Mucosa of descending colon (tissue), 3 donors: ENCODE measurements around the gene CARD10. TPM values are rescaled to one million over a fixed set of nuclear protein-coding genes. Genes with fewer than 3 reads are reported as not detected.

Source experiments
- ATAC-seq: fragments of 200-7000 bp; cut with Tn5 transposase; one replicate; pipeline ENCODE4 v1.9.1; 2020; ENCODE audit warnings: mild to moderate bottlenecking, moderate library complexity
- DNase-seq, 3 donors: peaks; one replicate each; pipeline ENCODE4 v3.0.0-alpha.2; 2020
- H3K36me3 ChIP-seq: fragments of 200-600 bp; one replicate; pipeline ENCODE4 v1.8.0; 2021; ENCODE audit warnings: low read depth, mild to moderate bottlenecking
- H3K4me1 ChIP-seq: fragments of 200-600 bp; one replicate; pipeline ENCODE4 v1.8.0; 2021; ENCODE audit warnings: low read depth, mild to moderate bottlenecking
- H3K4me3 ChIP-seq: fragments of 200-600 bp; one replicate; pipeline ENCODE4 v1.8.0; 2021; ENCODE audit warnings: mild to moderate bottlenecking
- H3K9me3 ChIP-seq: fragments of 200-600 bp; one replicate; pipeline ENCODE4 v1.8.0; 2021; ENCODE audit warnings: mild to moderate bottlenecking
- intact Hi-C, 2 donors: fragments of 100-400 bp; cut with DNase I in 1 of 2; cut with micrococcal nuclease in 1 of 2; formaldehyde crosslinking; loops; one replicate each; pipeline versions ENCODE4 v1.11.0 to v1.11.1; 2022; cut with DNase I, micrococcal nuclease
- total RNA-seq, 3 donors: library from RNA; stranded (reverse); fragmentation: NEBNext Ultra II Directional in 2 of 3; extraction: Animal tissue kit (Norgen Biotek cat#: 25700) in 2 of 3; gene quantifications; one replicate each; pipeline versions ENCODE4 v1.2.1 to v1.2.4, GENCODE V29; 2021 to 2023
- TF ChIP-seq, protein P1 (sequence below): fragments of 200-600 bp; IDR thresholded peaks from one replicate; pipeline ENCODE4 v1.8.0; 2022; ENCODE audit warnings: antibody characterized with exemption, mild to moderate bottlenecking
- donor health status: DM: no; HTN: no; CAD: no; lungs with moderate emphysema.
- donor health status: DM: no; HTN: no; CAD: no.
- donor health status: DM: no; HTN: yes; CAD: no.

Gene CARD10
- total RNA-seq, 3 donors from 2014 or later = 43.3 to 74.1 (median 60.5) TPM

GRCh38 chr22:37501610-37502341, 17.4 kb downstream of the CARD10 start:
- TF ChIP-seq, protein P1, sequence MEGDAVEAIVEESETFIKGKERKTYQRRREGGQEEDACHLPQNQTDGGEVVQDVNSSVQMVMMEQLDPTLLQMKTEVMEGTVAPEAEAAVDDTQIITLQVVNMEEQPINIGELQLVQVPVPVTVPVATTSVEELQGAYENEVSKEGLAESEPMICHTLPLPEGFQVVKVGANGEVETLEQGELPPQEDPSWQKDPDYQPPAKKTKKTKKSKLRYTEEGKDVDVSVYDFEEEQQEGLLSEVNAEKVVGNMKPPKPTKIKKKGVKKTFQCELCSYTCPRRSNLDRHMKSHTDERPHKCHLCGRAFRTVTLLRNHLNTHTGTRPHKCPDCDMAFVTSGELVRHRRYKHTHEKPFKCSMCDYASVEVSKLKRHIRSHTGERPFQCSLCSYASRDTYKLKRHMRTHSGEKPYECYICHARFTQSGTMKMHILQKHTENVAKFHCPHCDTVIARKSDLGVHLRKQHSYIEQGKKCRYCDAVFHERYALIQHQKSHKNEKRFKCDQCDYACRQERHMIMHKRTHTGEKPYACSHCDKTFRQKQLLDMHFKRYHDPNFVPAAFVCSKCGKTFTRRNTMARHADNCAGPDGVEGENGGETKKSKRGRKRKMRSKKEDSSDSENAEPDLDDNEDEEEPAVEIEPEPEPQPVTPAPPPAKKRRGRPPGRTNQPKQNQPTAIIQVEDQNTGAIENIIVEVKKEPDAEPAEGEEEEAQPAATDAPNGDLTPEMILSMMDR = no peak
- no peak overlapping the region for H3K4me3 ChIP-seq
- H3K9me3 ChIP-seq = no peaks in the 10 kb centered on the region
- ATAC-seq (peak; percentile 83), DNase-seq (peak; percentile 89 to 96 (median 90))
- intact Hi-C loops = no loop called here
- no peaks in the 10 kb centered on the region for H3K36me3 ChIP-seq
- H3K4me1 ChIP-seq = peaks cover 59% of the 10 kb centered on the region

DNA sequence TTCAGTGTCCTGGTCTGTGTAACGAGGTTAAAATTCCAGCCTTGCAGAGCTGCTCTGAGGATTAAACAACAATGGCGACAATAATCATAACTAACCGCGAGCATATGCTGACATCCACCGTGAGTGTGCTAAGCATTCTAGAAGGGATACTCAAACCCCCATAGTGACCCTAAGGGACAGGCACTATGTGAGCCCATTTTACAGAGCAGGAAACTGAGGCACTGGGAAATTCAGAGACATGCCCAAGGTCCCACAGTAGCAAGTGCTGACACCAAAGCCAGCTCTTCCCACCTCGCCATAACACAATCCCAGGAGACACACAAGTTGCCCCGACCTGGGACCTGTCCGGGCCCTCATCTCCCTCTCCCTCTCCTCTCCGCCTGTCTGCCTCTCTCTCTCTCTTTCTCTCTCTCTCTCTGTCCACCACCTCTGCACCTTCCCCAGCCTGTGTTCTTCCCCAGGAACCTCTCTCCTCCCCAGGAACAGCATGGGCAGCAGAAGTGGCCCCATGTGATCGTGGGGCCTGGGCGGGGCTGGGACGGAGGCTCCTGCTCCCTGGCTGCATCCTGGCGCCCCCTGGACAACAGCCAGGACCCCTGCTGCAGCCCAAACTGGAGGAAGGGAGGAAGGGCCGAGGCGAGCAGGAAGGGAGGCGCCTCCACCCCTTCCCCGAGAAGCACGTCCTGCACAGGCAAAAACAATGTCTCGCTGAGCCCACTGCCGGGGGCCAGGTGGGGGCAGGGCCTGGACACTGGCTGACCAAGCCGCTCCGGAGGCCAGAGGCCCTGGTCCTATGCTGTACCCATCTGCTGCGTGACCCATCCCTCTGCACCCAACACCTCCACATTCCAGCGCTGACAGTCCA, 18.2 kb downstream of the CARD10 start:
- no peak overlapping the region for H3K4me3 ChIP-seq
- intact Hi-C loops = no loop called here

DNA sequence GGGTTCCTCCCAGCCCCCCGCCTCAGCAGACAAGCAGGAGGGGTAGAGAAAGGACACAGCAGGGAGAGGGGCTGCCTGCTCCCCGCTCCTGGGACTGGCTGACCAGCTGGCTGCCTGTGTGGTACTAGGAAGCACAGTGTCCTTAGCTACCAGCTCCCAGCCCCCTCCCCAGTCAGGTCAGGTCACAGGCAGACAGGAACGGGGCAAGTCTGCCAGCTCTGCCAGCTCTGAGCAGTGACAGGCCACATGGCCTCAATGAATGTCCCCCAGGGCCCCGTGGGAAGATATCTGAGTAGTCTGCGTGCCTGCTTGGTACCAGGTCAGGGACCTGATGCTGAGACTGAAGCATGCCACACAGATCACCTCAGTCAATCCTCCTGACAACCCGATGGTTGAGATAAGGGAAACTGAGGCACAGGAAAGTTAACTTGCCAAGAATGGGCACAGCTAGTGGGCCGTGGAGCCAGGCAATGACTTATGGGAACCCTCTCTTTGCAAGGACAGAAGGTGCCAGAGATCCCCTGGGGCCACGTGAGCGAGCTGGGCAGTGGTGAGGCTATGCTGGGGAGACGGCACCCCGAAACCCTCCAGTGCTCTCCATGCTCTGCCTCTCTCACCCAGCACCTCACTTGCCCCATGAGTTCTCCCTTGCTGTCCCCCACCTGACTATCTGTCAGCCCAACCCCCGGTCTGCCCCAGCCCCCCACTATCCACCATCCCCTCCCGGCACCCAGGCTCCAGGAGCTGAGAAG, 19.2 kb downstream of the CARD10 start:
- Histone ChIP-seq H3K4me1 (peaks cover 59% of the 10 kb centered on the region), H3K9me3 (no peaks in the 10 kb centered on the region), H3K36me3 (no peaks in the 10 kb centered on the region), H3K4me3 (no peak overlapping the region)
- ATAC-seq (no peak), DNase-seq (no peak)
- TF ChIP-seq, protein P1 = no peak
- intact Hi-C loops = no loop called here

More for the DNA sequence above, 18.2 kb downstream of the CARD10 start:
- ATAC-seq = peak; percentile 1
- DNase-seq = peak in 2 of 3 donors; percentile 63 to 78
- H3K4me1 ChIP-seq = peaks cover 59% of the 10 kb centered on the region
- H3K36me3 ChIP-seq = no peaks in the 10 kb centered on the region
- no peaks in the 10 kb centered on the region for H3K9me3 ChIP-seq
- TF ChIP-seq, protein P1 = no peak

GRCh38 chr22:37499027-37499707, 20.0 kb downstream of the CARD10 start:
- no peaks in the 10 kb centered on the region for H3K36me3 ChIP-seq
- DNase-seq = no peak
- TF ChIP-seq, protein P1 = no peak
- H3K4me3 ChIP-seq = no peak overlapping the region
- no peak for ATAC-seq
- no peaks in the 10 kb centered on the region for H3K9me3 ChIP-seq
- intact Hi-C loops = no loop called here
- peaks cover 55% of the 10 kb centered on the region for H3K4me1 ChIP-seq

GRCh38 chr22:37498289-37498909, 20.8 kb downstream of the CARD10 start:
- Histone ChIP-seq H3K4me1 (peaks cover 48% of the 10 kb centered on the region), H3K36me3 (no peaks in the 10 kb centered on the region), H3K4me3 (no peak overlapping the region), H3K9me3 (no peaks in the 10 kb centered on the region)
- intact Hi-C loops = no loop called here
- DNase-seq = peak; percentile 81 to 85 (median 82)
- TF ChIP-seq, protein P1 = peak; percentile 64
- peak; percentile 28 for ATAC-seq
